Mucosa of descending colon (tissue), 3 donors: ENCODE measurements around the gene POMGNT1. TPM values are rescaled to one million over a fixed set of nuclear protein-coding genes. Genes with fewer than 3 reads are reported as not detected.

Source experiments
- ATAC-seq: fragments of 200-7000 bp; cut with Tn5 transposase; one replicate; pipeline ENCODE4 v1.9.1; 2020; ENCODE audit warnings: mild to moderate bottlenecking, moderate library complexity
- DNase-seq, 3 donors: peaks; one replicate each; pipeline ENCODE4 v3.0.0-alpha.2; 2020
- H3K36me3 ChIP-seq: fragments of 200-600 bp; one replicate; pipeline ENCODE4 v1.8.0; 2021; ENCODE audit warnings: low read depth, mild to moderate bottlenecking
- H3K4me1 ChIP-seq: fragments of 200-600 bp; one replicate; pipeline ENCODE4 v1.8.0; 2021; ENCODE audit warnings: low read depth, mild to moderate bottlenecking
- H3K4me3 ChIP-seq: fragments of 200-600 bp; one replicate; pipeline ENCODE4 v1.8.0; 2021; ENCODE audit warnings: mild to moderate bottlenecking
- H3K9me3 ChIP-seq: fragments of 200-600 bp; one replicate; pipeline ENCODE4 v1.8.0; 2021; ENCODE audit warnings: mild to moderate bottlenecking
- CTCF ChIP-seq: fragments of 200-600 bp; IDR thresholded peaks from one replicate; pipeline ENCODE4 v1.8.0; 2022; ENCODE audit warnings: antibody characterized with exemption, mild to moderate bottlenecking
- intact Hi-C, 2 donors: fragments of 100-400 bp; cut with DNase I in 1 of 2; cut with micrococcal nuclease in 1 of 2; formaldehyde crosslinking; loops; one replicate each; pipeline versions ENCODE4 v1.11.0 to v1.11.1; 2022; cut with DNase I, micrococcal nuclease
- total RNA-seq, 3 donors: library from RNA; stranded (reverse); fragmentation: NEBNext Ultra II Directional in 2 of 3; extraction: Animal tissue kit (Norgen Biotek cat#: 25700) in 2 of 3; gene quantifications; one replicate each; pipeline versions ENCODE4 v1.2.1 to v1.2.4, GENCODE V29; 2021 to 2023
- donor health status: DM: no; HTN: no; CAD: no; lungs with moderate emphysema.
- donor health status: DM: no; HTN: no; CAD: no.
- donor health status: DM: no; HTN: yes; CAD: no.

Gene POMGNT1
- total RNA-seq, 3 donors from 2014 or later = 23.8 to 39.0 (median 38.4) TPM

GRCh38 chr1:46211051-46211450, 12.8 kb upstream of the POMGNT1 start:
- Histone ChIP-seq H3K4me1 (no peaks in the 10 kb centered on the region), H3K4me3 (no peak overlapping the region), H3K9me3 (no peaks in the 10 kb centered on the region), H3K36me3 (no peaks in the 10 kb centered on the region)
- no peak for TF ChIP-seq CTCF
- DNase-seq (no peak), ATAC-seq (no peak)
- intact Hi-C loops = no loop called here

- H3K36me3 ChIP-seq = no peaks in the 10 kb centered on the region
- no peak overlapping the region for H3K4me3 ChIP-seq
- no peaks in the 10 kb centered on the region for H3K4me1 ChIP-seq
- no peaks in the 10 kb centered on the region for H3K9me3 ChIP-seq
- no peak for ATAC-seq
- TF ChIP-seq CTCF = no peak
- intact Hi-C loops = no loop called here
- DNase-seq = no peak
Observed at GRCh38 chr1:46210561-46210960, 12.3 kb upstream of the POMGNT1 start.

DNA sequence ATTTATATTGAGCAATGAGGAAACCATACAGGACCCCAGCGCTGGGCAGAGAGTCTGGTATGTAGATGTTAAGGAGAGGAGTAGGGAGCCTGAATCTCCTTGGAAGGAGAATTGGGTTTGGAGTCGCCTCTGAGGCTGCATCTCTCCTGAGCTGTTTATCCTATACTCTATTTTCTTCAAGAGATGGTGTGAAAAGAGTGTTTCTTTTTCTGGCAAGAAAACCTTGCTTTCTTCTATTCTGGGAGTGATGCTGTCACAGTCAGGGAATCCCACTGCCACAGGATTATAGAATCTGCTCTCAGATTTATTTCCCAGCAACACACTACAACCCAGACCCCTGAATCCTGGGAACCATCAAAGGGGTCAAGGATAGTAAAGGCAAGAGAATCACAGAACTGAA, 8.2 kb upstream of the POMGNT1 start:
- TF ChIP-seq CTCF = no peak
- no peak overlapping the region for H3K4me3 ChIP-seq
- intact Hi-C loops = no loop called here
- no peaks in the 10 kb centered on the region for H3K36me3 ChIP-seq
- ATAC-seq (no peak), DNase-seq (no peak)
- H3K4me1 ChIP-seq = peaks cover 4% of the 10 kb centered on the region
- no peaks in the 10 kb centered on the region for H3K9me3 ChIP-seq

DNA sequence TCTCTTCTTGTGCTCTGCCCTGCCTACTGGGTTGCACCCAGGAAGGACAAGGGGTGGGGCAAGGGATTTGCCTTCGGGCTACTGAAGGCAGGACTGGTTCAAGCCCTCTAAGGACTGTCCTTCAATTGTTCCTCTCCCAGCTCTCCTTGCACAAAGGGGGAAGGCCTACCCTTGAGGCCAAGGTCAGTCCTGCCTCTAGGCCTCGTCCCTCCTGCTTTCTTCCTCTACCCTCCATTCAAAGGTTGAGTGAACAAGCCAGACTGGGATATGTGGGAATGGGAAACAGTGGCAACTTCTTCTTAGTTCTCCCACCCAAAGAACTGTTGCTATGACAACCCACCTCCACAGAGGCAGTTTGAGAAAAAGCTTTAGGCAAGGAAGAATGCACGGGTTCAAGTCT, 7.6 kb upstream of the POMGNT1 start:
- Histone ChIP-seq H3K4me1 (peaks cover 4% of the 10 kb centered on the region), H3K9me3 (no peaks in the 10 kb centered on the region), H3K4me3 (no peak overlapping the region), H3K36me3 (no peaks in the 10 kb centered on the region)
- peak; percentile 16 for ATAC-seq
- DNase-seq = no peak
- TF ChIP-seq CTCF = no peak
- intact Hi-C loops = no loop called here

GRCh38 chr1:46205141-46205540, 6.9 kb upstream of the POMGNT1 start:
- Histone ChIP-seq H3K4me3 (no peak overlapping the region), H3K9me3 (no peaks in the 10 kb centered on the region), H3K4me1 (peaks cover 4% of the 10 kb centered on the region), H3K36me3 (no peaks in the 10 kb centered on the region)
- DNase-seq (no peak), ATAC-seq (no peak)
- intact Hi-C loops = no loop called here
- TF ChIP-seq CTCF = no peak

- Histone ChIP-seq H3K4me1 (peaks cover 4% of the 10 kb centered on the region), H3K4me3 (no peak overlapping the region), H3K36me3 (no peaks in the 10 kb centered on the region), H3K9me3 (no peaks in the 10 kb centered on the region)
- TF ChIP-seq CTCF = no peak
- ATAC-seq = no peak
- intact Hi-C loops = no loop called here
- no peak for DNase-seq
Observed at GRCh38 chr1:46204406-46204742, 6.1 kb upstream of the POMGNT1 start.
